Measurements from ENCODE around the gene XPOT.

- TF ChIP-seq CTCF (IDR thresholded peaks at IDR 0.05): no peak
- no peak for TF ChIP-seq EZH2 (IDR thresholded peaks at IDR 0.05; ENCODE audit: borderline replicate concordance, insufficient read depth, low read depth, low read length, poor library complexity, severe bottlenecking)
Observed at GRCh38 chr12:64411427-64411826, 7.2 kb downstream of the XPOT start.

Data from B cell (primary cell).